Measurements from ENCODE around the gene MTG1.

The MTG1 gene

DNA sequence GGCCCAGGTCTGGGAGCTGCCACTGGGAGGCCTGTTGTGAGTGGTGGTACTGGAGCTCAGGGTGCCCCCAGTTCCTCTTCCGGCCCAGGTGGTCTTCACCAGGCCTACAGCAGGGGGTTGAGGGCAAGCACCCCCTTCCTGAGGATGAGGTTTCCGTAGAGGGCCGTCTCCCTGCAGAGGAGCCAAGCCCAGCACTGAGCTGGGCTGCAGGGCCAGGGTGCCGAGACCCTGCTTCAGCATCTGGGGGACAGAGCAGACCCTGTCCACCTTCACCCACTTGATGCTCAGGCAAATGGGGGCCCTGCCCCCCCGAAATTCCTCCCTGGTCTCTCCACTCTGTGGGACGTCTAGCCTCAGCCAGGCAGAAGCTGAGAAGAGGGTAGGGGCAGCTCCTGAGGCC lies 38.7 kb upstream of the MTG1 start:
- Histone ChIP-seq H3K36me3 (ENCODE audit: insufficient read depth, low read length) (no peaks in the 10 kb centered on the region), H3K9ac (ENCODE audit: low read depth, low read length, poor library complexity, severe bottlenecking) (no peak overlapping the region), H3K4me2 (ENCODE audit: low read depth, low read length, poor library complexity, severe bottlenecking) (no peak overlapping the region), H3K79me2 (ENCODE audit: insufficient read depth, low read length) (no peaks in the 10 kb centered on the region), H3K9me2 (replicated peaks; ENCODE audit: low read depth, low read length) (no peaks in the 10 kb centered on the region), H2AFZ (ENCODE audit: low read length) (no peak overlapping the region), H3F3A (ENCODE audit: low read depth) (no peaks in the 10 kb centered on the region), H4K20me1 (ENCODE audit: insufficient read depth, low read length, poor library complexity, severe bottlenecking) (no peaks in the 10 kb centered on the region), H3K4me1 (ENCODE audit: insufficient read depth, low read length, poor library complexity, severe bottlenecking) (no peaks in the 10 kb centered on the region), H3K9me3 (ENCODE audit: insufficient read depth, low read depth, low read length) (no peaks in the 10 kb centered on the region; the same call in 1 of the 2 replicates), H3K27me3 (ENCODE audit: insufficient read depth, low read length, poor library complexity, severe bottlenecking) (no peaks in the 10 kb centered on the region), H3K4me3 (ENCODE audit: low read length, poor library complexity, severe bottlenecking) (no peak overlapping the region)
- TF ChIP-seq EZH2phosphoT487 (IDR thresholded peaks at IDR 0.05; ENCODE audit: borderline replicate concordance): no peak
- TF ChIP-seq, protein P1, sequence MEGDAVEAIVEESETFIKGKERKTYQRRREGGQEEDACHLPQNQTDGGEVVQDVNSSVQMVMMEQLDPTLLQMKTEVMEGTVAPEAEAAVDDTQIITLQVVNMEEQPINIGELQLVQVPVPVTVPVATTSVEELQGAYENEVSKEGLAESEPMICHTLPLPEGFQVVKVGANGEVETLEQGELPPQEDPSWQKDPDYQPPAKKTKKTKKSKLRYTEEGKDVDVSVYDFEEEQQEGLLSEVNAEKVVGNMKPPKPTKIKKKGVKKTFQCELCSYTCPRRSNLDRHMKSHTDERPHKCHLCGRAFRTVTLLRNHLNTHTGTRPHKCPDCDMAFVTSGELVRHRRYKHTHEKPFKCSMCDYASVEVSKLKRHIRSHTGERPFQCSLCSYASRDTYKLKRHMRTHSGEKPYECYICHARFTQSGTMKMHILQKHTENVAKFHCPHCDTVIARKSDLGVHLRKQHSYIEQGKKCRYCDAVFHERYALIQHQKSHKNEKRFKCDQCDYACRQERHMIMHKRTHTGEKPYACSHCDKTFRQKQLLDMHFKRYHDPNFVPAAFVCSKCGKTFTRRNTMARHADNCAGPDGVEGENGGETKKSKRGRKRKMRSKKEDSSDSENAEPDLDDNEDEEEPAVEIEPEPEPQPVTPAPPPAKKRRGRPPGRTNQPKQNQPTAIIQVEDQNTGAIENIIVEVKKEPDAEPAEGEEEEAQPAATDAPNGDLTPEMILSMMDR (conservative IDR thresholded peaks at IDR 0.05; ENCODE audit: low read length): no peak

GRCh38 chr10:133355991-133356390 lies 38.0 kb upstream of the MTG1 start:
- H3K9me2 ChIP-seq (replicated peaks; ENCODE audit: low read depth, low read length): no peaks in the 10 kb centered on the region
- H2AFZ ChIP-seq (ENCODE audit: low read length): no peak overlapping the region
- no peak overlapping the region for H3K4me3 ChIP-seq (ENCODE audit: low read length, poor library complexity, severe bottlenecking)
- H4K20me1 ChIP-seq (ENCODE audit: insufficient read depth, low read length, poor library complexity, severe bottlenecking): no peaks in the 10 kb centered on the region
- H3K9me3 ChIP-seq (ENCODE audit: insufficient read depth, low read depth, low read length): no peaks in the 10 kb centered on the region; the same call in 1 of the 2 replicates
- H3K9ac ChIP-seq (ENCODE audit: low read depth, low read length, poor library complexity, severe bottlenecking): no peak overlapping the region
- no peaks in the 10 kb centered on the region for H3K36me3 ChIP-seq (ENCODE audit: insufficient read depth, low read length)
- TF ChIP-seq EZH2phosphoT487 (IDR thresholded peaks at IDR 0.05; ENCODE audit: borderline replicate concordance): no peak
- TF ChIP-seq, protein P1 (conservative IDR thresholded peaks at IDR 0.05; ENCODE audit: low read length): no peak
- H3F3A ChIP-seq (ENCODE audit: low read depth): no peaks in the 10 kb centered on the region
- H3K27me3 ChIP-seq (ENCODE audit: insufficient read depth, low read length, poor library complexity, severe bottlenecking): no peaks in the 10 kb centered on the region
- no peaks in the 10 kb centered on the region for H3K4me1 ChIP-seq (ENCODE audit: insufficient read depth, low read length, poor library complexity, severe bottlenecking)
- no peaks in the 10 kb centered on the region for H3K79me2 ChIP-seq (ENCODE audit: insufficient read depth, low read length)
- H3K4me2 ChIP-seq (ENCODE audit: low read depth, low read length, poor library complexity, severe bottlenecking): no peak overlapping the region

DNA sequence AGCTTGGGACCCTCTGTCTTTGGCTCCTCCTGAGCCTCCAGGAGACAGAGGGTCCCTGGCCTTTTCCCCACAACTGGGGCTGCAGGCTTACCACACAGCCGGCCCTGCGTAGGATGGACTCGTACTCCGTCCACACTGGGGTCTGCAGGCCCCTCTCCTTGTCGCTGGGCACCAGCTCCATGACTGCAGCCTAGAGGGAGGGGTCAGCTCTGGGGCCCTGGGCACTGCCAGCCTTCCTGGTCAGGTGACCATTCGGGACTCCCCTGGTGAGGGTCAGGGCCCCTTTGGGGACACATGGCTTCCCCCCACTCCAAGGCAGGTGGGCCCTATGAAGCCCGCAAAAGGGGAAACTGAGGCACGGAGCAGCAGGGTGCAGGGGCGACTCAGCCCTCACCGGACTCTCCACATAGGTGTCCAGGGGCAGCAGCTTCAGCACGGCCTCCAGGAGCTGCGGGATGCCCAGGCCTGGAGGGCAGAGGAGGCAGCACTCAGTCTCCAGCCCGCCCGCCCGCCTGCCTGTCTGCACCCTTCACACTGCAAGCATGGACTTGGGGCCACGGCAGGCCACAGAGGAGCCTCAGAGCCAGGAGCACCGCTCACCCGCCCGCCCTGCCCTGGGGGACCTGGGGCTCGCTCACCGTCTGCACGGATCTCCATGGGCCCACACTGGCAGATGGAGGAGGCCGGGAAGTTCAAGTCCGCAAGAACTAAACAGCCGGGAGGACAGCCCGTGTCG lies 37.2 kb upstream of the MTG1 start:
- no peak overlapping the region for H2AFZ ChIP-seq (ENCODE audit: low read length)
- no peaks in the 10 kb centered on the region for H4K20me1 ChIP-seq (ENCODE audit: insufficient read depth, low read length, poor library complexity, severe bottlenecking)
- no peaks in the 10 kb centered on the region for H3K79me2 ChIP-seq (ENCODE audit: insufficient read depth, low read length)
- H3K9me2 ChIP-seq (replicated peaks; ENCODE audit: low read depth, low read length): no peaks in the 10 kb centered on the region
- peak overlapping the region; percentile 66 for H3K4me3 ChIP-seq (ENCODE audit: low read length, poor library complexity, severe bottlenecking)
- TF ChIP-seq, protein P1 (conservative IDR thresholded peaks at IDR 0.05; ENCODE audit: low read length): no peak
- TF ChIP-seq EZH2phosphoT487 (IDR thresholded peaks at IDR 0.05; ENCODE audit: borderline replicate concordance): no peak
- no peaks in the 10 kb centered on the region for H3K36me3 ChIP-seq (ENCODE audit: insufficient read depth, low read length)
- no peaks in the 10 kb centered on the region for H3K27me3 ChIP-seq (ENCODE audit: insufficient read depth, low read length, poor library complexity, severe bottlenecking)
- peak overlapping the region; percentile 59 for H3K9ac ChIP-seq (ENCODE audit: low read depth, low read length, poor library complexity, severe bottlenecking)
- peak overlapping the region; percentile 57 for H3K4me2 ChIP-seq (ENCODE audit: low read depth, low read length, poor library complexity, severe bottlenecking)
- H3F3A ChIP-seq (ENCODE audit: low read depth): no peaks in the 10 kb centered on the region
- H3K4me1 ChIP-seq (ENCODE audit: insufficient read depth, low read length, poor library complexity, severe bottlenecking): no peaks in the 10 kb centered on the region
- no peaks in the 10 kb centered on the region; the same call in 1 of the 2 replicates for H3K9me3 ChIP-seq (ENCODE audit: insufficient read depth, low read depth, low read length)

Measured in Loucy (cell line).